B cell (primary cell): Measurements from ENCODE around the gene C9orf72. TPM values are rescaled to one million over a fixed set of nuclear protein-coding genes. Genes with fewer than 3 reads are reported as not detected.

Source experiments
- ATAC-seq: fragments of 200-7000 bp; cut with Tn5 transposase; one replicate; pipeline ENCODE4 v1.10.0; 2021; ENCODE audit warnings: low read depth, mild to moderate bottlenecking, moderate number of reproducible peaks, moderate library complexity
- CTCF ChIA-PET: fragments of 350-600 bp; sonication (Branson Sonifier 250); formaldehyde crosslinking; loops from one replicate; lab custom pipeline; 2021; ENCODE audit warnings: antibody characterized with exemption, inconsistent platforms; lab: Charles Lee
- POLR2A ChIA-PET: fragments of 350-600 bp; sonication (Branson Sonifier 250); formaldehyde crosslinking; loops from one replicate; lab custom pipeline; 2021; ENCODE audit warnings: antibody characterized with exemption; lab: Charles Lee
- DNase-seq: peaks from one replicate; pipeline ENCODE4 v3.0.0; 2013
- H2AFZ ChIP-seq: 2 replicates; pipeline ENCODE4 v1.6.1; 2012; ENCODE audit warnings: mild to moderate bottlenecking, low read depth, low read length; ENCODE audit not compliant: insufficient read depth, poor library complexity, severe bottlenecking
- H3K27ac ChIP-seq, 2 donors: 1 replicate in 1 of 2; 2 replicates in 1 of 2; pipeline ENCODE4 v1.5.1; 2012 to 2013; ENCODE audit warnings: low read length in 2 of 2, mild to moderate bottlenecking in 2 of 2, moderate library complexity in 1 of 2
- H3K27me3 ChIP-seq, 4 experiments: fragments of 200-600 bp in 1 of 4; sonication (generic) in 1 of 4; replicated peaks in 1 of 4; 1 replicate in 2 of 4; 2 replicates in 2 of 4; pipeline versions ENCODE4 v1.6.1 to v1.7.0; 2013 to 2016; ENCODE audit warnings: low read length in 3 of 4, mild to moderate bottlenecking in 2 of 4, mixed read lengths in 1 of 4, moderate library complexity in 1 of 4; ENCODE audit not compliant: insufficient read depth in 4 of 4, control insufficient read depth in 3 of 4; ENCODE audit errors: control extremely low read depth in 1 of 4
- H3K36me3 ChIP-seq, 2 experiments: replicated peaks in 1 of 2; 1 replicate in 1 of 2; 2 replicates in 1 of 2; pipeline versions ENCODE4 v1.6.1 to v1.7.1; 2013; ENCODE audit warnings: low read length in 1 of 2; ENCODE audit not compliant: insufficient read depth in 2 of 2, control insufficient read depth in 1 of 2; ENCODE audit errors: control extremely low read depth in 1 of 2, extremely low read depth in 1 of 2
- H3K4me1 ChIP-seq, 2 donors: fragments of 200-600 bp in 1 of 2; sonication (generic) in 1 of 2; 1 replicate in 1 of 2; 2 replicates in 1 of 2; pipeline versions ENCODE4 v1.5.1 to v1.6.1; 2013 to 2017; ENCODE audit warnings: low read length in 2 of 2; ENCODE audit not compliant: control insufficient read depth in 2 of 2, insufficient read depth in 2 of 2
- H3K4me2 ChIP-seq: replicated peaks from 2 replicates; pipeline ENCODE3; 2012; ENCODE audit warnings: mild to moderate bottlenecking, low read depth, low read length; ENCODE audit not compliant: poor library complexity, severe bottlenecking
- H3K4me3 ChIP-seq, 5 experiments: fragments of 200-600 bp in 1 of 5; sonication (generic) in 1 of 5; 1 replicate in 3 of 5; 2 replicates in 2 of 5; pipeline versions ENCODE4 v1.5.1 to v1.7.0; 2011 to 2016; ENCODE audit warnings: low read length in 4 of 5, mild to moderate bottlenecking in 4 of 5, low read depth in 2 of 5, control low read depth in 1 of 5, moderate library complexity in 1 of 5; ENCODE audit not compliant: insufficient read depth in 1 of 5; ENCODE audit errors: control extremely low read depth in 1 of 5, extremely low read depth in 1 of 5
- H3K79me2 ChIP-seq: fragments of 200-600 bp; sonication (generic); one replicate; pipeline ENCODE4 v1.6.0; 2016; ENCODE audit warnings: low read length; ENCODE audit not compliant: control insufficient read depth, insufficient read depth
- H3K9ac ChIP-seq: fragments of 200-600 bp; sonication (generic); 2 replicates; pipeline ENCODE4 v1.6.1; 2017; ENCODE audit warnings: mild to moderate bottlenecking, low read length, moderate library complexity
- H3K9me3 ChIP-seq, 3 donors: one replicate each; pipeline versions ENCODE4 v1.6.1 to v1.7.1; 2013; ENCODE audit warnings: low read length in 2 of 3; ENCODE audit not compliant: control insufficient read depth in 2 of 3, insufficient read depth in 1 of 3; ENCODE audit errors: control extremely low read depth in 1 of 3
- H4K20me1 ChIP-seq: 2 replicates; pipeline ENCODE4 v1.6.0; 2012; ENCODE audit warnings: mild to moderate bottlenecking, low read length; ENCODE audit not compliant: insufficient read depth, control insufficient read depth, poor library complexity, severe bottlenecking
- H3K27ac Mint-ChIP-seq: one replicate; pipeline ENCODE4 v1.8.0; 2021; ENCODE audit warnings: mixed read lengths
- H3K27me3 Mint-ChIP-seq: one replicate; pipeline ENCODE4 v1.8.0; 2021; ENCODE audit warnings: mixed read lengths
- H3K4me1 Mint-ChIP-seq: one replicate; pipeline ENCODE4 v1.8.0; 2021; ENCODE audit warnings: mixed read lengths
- H3K4me3 Mint-ChIP-seq: one replicate; pipeline ENCODE4 v1.8.0; 2021; ENCODE audit warnings: mixed read lengths
- H3K9me3 Mint-ChIP-seq: one replicate; pipeline ENCODE4 v1.8.0; 2022; ENCODE audit warnings: mixed read lengths; ENCODE audit not compliant: insufficient read depth
- EZH2 ChIP-seq: IDR thresholded peaks from 2 replicates; pipeline ENCODE4 v1.6.1; 2012; ENCODE audit warnings: borderline replicate concordance, low read depth, mild to moderate bottlenecking, moderate library complexity, low read length; ENCODE audit not compliant: insufficient read depth, poor library complexity, severe bottlenecking
- WGBS: methylation state at CpG from one replicate; pipeline ENCODE4 v1.1.5; 2013; ENCODE audit warnings: missing lambda C conversion rate; ENCODE audit not compliant: insufficient coverage; 5-methylcytosine and 5-hydroxymethylcytosine counted together
- intact Hi-C: fragments of 100-400 bp; cut with micrococcal nuclease; formaldehyde crosslinking; loops from one replicate; pipeline ENCODE4 v1.10.0; 2022
- polyA plus RNA-seq: library from polyadenylated mRNA; depleted of rRNA; stranded (reverse); fragments of >200 nt; gene quantifications from 2 replicates; pipeline ENCODE4 v1.2.3, GENCODE V29; 2012
- total RNA-seq, 2 donors: library from RNA; stranded (reverse); fragments of 120-200 nt in 1 of 2; gene quantifications; 1 replicate in 1 of 2; 2 replicates in 1 of 2; pipeline versions ENCODE4 v1.2.3 to v1.2.4, GENCODE V29; 2013 to 2022
- TF ChIP-seq, protein P1 (sequence below): fragments of 200-600 bp; IDR thresholded peaks from one replicate; pipeline ENCODE4 v1.8.0; 2022; ENCODE audit warnings: antibody characterized with exemption, mild to moderate bottlenecking

The C9orf72 gene
- total and polyA plus RNA-seq, 2 donors (not counting 1 experiment from before 2014, with no cell fraction given): 18.3 to 27.6 TPM

DNA sequence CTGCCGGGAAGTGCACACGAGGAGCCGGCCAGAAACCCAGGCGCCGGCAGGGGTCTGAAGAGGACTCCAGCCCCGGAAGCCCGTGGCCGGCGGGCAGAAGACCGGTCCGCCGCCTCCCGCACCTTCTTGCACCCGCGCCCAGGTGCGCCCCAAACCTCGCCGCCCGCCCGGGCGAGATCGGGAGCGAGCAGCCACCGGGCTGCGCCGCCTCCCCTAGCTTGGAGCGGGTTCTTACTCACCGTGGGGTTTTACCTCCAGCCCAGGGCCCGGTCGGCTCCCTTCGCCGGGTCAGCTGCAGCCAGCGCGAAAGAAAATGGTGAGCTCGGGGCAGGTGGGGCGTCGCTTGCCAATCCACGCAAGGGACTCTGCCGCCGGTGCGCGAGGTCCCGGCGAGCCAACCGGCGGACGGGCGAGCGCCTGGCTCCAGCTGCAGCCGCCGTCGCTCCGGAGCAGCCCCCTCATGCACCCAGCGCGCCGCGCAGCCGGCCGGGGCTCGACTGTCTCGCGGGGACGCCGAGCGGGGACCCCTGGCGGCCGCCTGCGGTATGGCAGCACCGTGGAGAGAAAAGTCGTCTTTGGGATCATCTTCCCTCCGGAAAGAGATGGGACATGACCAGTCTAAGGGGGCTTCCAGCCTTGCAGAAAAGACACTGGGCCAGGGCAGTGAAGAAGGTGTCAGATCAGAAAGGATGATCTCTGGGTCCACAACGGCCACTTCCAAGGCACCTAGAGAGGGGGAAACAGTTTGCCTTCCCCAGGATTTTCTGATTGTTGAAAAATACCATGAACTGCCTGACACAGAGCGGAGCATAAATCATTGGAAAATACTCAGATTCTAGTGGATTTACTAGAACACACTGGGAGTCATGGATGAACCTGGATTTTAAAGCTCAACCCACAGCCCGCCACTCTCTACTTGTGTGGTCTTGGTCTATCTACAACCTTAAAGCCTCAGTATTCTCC, 43.7 kb downstream of the C9orf72 start, which contains the start of gene MOB3B:
Gene MOB3B, minus strand, starts transcription at position 499 of the 963 bp plus-strand sequence. CDS start 74,264 bp downstream, outside the sequence.
- Histone ChIP-seq H3K4me3 (peak within 1 kb of the TSS; percentile 71 to 93 (median 82)), H3K27me3 (no peaks in the 10 kb centered on the region), H3K27ac (peak within 1 kb of the TSS; percentile 88 to 97), H3K9me3 (no peaks in the 10 kb centered on the region), H4K20me1 (no peaks in the 10 kb centered on the region), H3K4me2 (peak within 1 kb of the TSS; percentile 85), H3K36me3 (no peaks in the 10 kb centered on the region), H3K9ac (peak within 1 kb of the TSS; percentile 94), H3K79me2 (peaks cover 44% of the 10 kb centered on the region), H2AFZ (peak within 1 kb of the TSS; percentile 83), H3K4me1 (peaks cover 28 to 30% of the 10 kb centered on the region in 2 donors)
- peak within 1 kb of the TSS; percentile 100 for H3K4me3 Mint-ChIP-seq
- H3K4me1 Mint-ChIP-seq: peaks cover 49% of the 10 kb centered on the region
- WGBS: 2% methylated on average over 73 of the region's 74 CpGs
- peak; percentile 83 for ATAC-seq
- TF ChIP-seq, protein P1, sequence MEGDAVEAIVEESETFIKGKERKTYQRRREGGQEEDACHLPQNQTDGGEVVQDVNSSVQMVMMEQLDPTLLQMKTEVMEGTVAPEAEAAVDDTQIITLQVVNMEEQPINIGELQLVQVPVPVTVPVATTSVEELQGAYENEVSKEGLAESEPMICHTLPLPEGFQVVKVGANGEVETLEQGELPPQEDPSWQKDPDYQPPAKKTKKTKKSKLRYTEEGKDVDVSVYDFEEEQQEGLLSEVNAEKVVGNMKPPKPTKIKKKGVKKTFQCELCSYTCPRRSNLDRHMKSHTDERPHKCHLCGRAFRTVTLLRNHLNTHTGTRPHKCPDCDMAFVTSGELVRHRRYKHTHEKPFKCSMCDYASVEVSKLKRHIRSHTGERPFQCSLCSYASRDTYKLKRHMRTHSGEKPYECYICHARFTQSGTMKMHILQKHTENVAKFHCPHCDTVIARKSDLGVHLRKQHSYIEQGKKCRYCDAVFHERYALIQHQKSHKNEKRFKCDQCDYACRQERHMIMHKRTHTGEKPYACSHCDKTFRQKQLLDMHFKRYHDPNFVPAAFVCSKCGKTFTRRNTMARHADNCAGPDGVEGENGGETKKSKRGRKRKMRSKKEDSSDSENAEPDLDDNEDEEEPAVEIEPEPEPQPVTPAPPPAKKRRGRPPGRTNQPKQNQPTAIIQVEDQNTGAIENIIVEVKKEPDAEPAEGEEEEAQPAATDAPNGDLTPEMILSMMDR: peak; percentile 97
- no peak for TF ChIP-seq EZH2
- CTCF ChIA-PET: interaction anchor here (0.6 to 17.3 kb wide), 50 partner anchors 9 to 206 kb away, joined by 3 to 395 read pairs (median 6); no protein-coding TSS in a partner anchor
- intact Hi-C loops: loop anchor here (1.0 to 5.0 kb wide), 8 partner anchors 19 to 196 kb away; partner anchors contain the start of gene C9orf72
- H3K27ac Mint-ChIP-seq: peak within 1 kb of the TSS; percentile 99
- H3K27me3 Mint-ChIP-seq: no peaks in the 10 kb centered on the region
- no peaks in the 10 kb centered on the region for H3K9me3 Mint-ChIP-seq
- POLR2A ChIA-PET: interaction anchor here (1.0 to 2.1 kb wide), 2 partner anchors 50 to 196 kb away, joined by 3 to 12 read pairs; no protein-coding TSS in a partner anchor
- DNase-seq: peak; percentile 89
